NCI-H524 treated with DMSO at 0.1 percent for 48 hours (cell line): ENCODE results near the gene ARHGAP26.

Experiments used
- DNase-seq: peaks from one replicate; lab custom pipeline; 2025; lab: John Stamatoyannopoulos, UW

The ARHGAP26 gene

DNA sequence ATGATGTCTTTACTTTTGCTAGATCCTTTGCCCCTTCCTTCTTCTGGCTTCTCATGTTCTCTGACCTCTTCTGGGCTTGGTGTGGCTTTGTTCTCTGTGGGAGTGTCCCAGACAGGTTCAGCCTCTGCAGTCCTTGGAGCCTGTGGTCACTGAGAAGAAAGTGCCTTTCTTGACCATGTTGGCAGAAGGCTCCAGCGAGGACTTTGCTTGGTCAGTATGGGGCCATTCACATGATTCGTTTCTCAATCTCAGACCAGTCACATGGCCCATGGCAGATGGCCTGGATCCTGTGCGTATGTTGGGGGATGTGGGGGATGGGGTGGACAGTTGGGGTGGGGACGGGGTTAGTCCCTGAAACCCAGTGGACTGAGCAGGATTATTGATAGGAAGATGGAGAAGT, 274.1 kb downstream of the ARHGAP26 start:
- DNase-seq: no peak

- DNase-seq: no peak
These were observed 274.9 kb downstream of the ARHGAP26 start for GRCh38 chr5:143045062-143045461.

DNA sequence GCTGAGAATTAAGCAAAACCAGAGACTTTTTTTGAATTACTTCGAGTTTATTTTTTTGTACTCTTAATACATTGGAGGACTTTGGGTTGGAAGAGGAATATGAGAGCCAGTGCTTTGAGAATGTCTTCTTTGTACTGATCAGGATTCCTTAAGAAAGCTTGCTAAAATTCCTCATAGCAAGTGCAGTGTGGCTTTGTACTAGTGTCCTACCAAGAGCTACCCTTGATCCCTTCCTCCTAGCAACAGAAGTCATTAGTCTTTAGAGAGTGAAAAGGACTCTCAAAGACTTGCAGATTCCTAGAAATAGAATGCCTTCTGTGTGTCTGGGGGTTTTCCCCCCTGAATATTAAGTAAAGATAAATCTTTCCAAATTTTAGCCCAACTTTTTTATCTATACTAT, 276.1 kb downstream of the ARHGAP26 start:
- no peak for DNase-seq

GRCh38 chr5:143047091-143047490, 276.9 kb downstream of the ARHGAP26 start:
- DNase-seq: no peak

DNA sequence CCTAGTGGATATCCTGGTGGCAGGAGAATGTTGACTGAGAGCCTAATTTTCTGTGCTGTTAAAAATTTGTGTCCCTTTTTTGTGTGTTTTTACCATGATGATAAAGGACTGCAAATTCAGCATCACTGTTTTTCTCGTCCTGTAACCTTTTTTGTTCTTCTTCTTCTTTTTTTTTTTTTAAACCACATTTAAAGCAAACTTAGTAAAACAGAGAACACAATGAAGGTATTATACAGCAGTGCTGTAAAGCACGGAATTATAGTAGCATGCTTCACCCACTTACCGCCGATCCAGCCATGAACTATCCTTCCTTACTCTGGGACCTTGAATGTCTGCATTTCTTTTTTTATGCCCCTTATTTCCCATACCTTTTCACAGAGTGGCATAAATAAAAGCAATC, 280.0 kb downstream of the ARHGAP26 start:
- no peak for DNase-seq

- peak; percentile 62 for DNase-seq
These were observed 281.3 kb downstream of the ARHGAP26 start for GRCh38 chr5:143051244-143052058.

GRCh38 chr5:143052967-143053682, 282.9 kb downstream of the ARHGAP26 start:
- DNase-seq: no peak

DNA sequence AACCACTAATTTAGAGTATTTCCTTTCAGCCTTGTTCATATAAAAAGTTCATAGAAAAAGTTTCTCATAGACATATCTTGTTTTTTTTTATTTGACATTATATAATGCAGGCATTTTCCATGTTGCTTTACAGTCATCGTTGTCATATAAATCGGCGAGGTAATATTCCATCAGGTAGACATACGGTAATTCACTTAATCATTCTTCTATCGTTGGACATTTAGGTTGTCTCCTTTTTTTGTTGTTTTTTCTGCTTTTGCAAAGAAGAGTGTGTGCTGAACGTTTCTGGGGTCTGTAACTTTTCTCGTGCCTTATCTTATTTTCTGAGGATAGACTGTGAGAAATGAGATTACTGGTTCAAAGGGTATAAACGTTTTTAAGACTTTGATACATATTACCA, 283.6 kb downstream of the ARHGAP26 start:
- DNase-seq: no peak

DNA sequence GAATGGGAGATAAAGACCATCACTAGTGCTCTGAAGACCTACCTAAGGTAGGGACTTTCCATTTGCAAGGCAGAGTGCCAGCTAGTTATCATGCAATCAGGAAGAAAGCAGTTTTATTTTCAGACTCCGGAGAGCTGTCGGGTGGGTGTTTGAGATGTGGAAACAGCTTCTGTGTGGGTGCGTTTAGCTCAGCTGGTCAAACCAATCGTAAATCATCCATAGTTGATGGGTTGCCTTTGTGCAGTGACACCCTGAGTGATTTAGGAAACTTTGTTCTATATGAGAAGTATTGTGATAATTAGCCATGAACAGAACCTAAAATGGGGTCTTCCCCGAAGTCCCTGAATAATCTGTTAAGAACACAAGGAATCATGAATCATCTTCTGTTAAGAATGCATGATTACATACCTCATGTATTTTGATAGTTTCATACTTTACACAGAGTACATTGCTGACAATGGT, 284.3 kb downstream of the ARHGAP26 start:
- DNase-seq: no peak

DNA sequence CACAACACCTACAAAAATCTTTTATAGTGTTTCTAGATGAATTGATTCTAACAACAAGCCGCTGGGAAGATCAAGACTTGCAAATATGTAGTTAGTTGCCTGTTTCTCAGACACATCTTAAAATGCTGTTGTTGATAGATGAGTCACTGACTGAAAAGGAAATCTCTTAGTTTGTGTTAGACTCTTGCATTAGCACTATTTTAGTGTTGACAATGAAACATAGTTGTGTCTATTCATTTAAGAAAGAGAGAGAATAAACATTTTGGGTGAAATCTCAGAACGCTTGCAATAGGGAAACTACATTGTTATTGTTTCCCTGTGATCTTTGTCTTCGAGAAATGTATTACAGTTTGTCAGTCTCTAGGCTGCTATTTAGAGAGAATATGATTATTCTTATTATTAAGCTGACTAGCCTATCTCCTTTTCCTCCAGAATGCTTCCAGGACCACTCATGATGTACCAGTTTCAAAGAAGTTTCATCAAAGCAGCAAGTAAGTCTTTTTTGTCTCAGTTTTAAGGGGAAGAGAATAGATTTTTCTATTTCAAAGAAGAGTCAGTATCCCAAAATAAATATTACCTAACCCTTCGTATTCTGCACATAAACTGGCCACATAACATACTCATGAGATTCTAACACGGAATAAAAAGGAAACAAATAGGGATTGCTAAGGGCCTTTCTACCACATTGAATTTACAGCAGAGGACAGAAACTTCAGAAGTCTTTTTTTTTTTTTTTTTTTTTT, 285.6 kb downstream of the ARHGAP26 start:
- DNase-seq: no peak

- no peak for DNase-seq
These were observed 286.1 kb downstream of the ARHGAP26 start for GRCh38 chr5:143056339-143056704.

DNA sequence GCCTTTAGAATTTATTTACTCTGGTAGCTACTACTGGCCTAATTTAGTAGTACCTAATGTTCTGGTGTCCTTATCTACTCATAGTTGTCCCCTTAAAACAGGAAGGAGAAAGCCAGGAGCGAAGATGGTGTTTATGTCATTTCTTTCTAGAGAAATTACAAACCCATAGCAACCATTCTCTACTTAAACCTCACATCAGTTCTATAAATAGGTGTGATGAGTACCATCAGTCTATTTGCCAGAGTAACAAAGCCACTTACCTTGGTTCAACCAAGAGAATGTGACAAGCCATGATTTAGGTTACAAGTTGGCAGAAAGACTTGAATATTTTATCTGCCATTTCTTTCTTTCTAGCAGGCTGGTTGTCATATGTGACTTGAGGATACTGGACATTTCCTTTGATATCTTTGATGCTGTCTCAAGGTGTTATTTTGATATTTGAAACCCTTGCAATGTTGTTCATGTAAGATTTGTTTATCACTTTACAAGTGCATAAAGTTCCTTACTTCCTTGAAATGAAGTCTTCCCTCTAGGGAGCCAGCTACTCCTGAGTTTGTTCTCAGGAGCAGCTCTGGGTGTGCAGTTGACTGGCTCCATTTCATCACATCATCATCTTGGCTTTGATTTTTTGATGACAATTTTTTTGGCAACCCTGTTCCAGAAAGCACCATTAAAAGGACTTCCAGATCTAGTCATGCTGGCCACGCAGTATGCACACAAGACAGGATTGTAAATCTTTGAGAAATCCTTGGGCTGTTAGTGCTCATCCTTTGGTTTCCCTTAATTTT, 286.8 kb downstream of the ARHGAP26 start:
- DNase-seq: no peak

DNA sequence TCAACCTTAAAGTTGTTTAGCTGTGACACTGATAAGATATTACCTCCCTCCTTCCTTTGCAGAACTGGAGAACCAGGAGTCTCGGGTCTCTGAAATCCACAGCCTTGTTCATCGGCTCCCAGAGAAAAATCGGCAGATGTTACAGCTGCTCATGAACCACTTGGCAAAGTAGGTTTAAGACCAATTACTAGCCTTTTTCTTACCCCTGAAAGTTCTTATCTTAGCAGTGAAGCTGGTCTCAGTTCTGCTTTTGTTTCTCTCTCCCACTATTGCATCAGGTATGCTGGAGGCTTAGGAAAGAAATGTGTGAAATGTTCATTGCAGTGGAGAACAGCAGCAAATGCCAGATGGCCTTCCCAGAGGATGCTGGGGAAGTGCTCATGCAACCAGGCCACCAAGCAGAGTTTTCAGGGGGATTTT, 287.4 kb downstream of the ARHGAP26 start:
- peak; percentile 55 for DNase-seq

GRCh38 chr5:143059355-143059754, 289.2 kb downstream of the ARHGAP26 start:
- no peak for DNase-seq

- no peak for DNase-seq
These were observed 290.0 kb downstream of the ARHGAP26 start for GRCh38 chr5:143059976-143060765.

- DNase-seq: no peak
These were observed 291.2 kb downstream of the ARHGAP26 start for GRCh38 chr5:143061161-143061945.

DNA sequence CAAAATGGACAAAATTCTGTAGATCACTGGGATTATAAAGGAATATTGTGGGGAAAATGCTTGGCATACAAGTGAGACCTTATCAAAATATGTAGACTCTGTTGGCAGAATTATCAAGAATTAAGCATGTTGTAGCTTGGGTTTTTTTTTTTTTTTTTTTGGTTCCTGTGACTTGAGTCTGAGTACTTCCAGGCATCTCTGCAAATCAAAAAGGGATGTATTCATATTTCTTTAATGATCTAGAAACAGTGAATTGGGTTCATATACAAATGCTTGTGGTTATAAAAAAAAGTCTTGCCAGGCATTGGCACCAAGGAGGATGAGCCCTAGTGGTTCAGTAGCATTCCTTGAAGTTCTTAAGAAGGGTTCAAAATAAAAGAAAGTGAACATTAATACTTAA, 292.2 kb downstream of the ARHGAP26 start:
- no peak for DNase-seq

DNA sequence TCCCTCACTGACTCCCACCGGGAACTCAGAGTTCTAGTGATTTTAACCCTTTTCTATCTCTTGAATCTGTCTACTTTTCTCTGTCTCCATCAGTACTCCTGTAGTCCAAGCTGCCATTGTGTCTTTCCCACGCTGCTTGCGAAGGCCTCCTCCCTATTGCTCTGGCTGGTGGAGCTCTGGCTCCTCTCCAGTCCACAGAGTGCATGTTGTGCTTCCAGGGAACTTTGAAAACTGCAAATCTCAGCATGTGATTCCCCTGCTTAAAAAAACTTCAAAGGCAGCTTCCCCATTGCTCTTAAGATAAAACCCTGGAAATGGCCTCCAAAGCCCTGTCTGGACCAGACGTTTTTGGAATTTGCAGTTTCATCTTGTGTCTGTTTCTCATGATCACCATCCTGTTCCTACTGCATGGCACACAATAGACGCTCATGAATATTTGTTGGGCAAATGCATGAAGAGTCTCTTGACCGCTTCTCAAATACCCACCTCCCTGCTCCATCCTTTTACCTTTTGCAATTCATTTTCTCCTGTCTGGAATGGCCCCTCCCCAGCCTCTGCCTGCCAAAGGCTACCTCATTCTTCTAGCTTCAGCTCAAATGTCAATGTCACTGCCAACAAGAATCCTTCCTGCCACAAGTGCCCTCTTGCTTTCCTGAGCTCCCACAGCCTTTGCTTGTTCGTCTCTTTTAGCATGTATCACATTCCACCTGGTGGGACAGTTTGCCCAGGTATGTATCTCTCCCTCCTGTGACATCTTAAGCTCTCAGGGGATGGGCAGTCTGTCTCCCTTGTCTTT, 293.2 kb downstream of the ARHGAP26 start:
- DNase-seq: no peak

- no peak for DNase-seq
These were observed 294.1 kb downstream of the ARHGAP26 start for GRCh38 chr5:143064218-143064641.
